Epithelial cell of esophagus (primary cell): ENCODE data around the gene STK24.

Experiments
- DNase-seq: peaks from one replicate; pipeline ENCODE4 v3.0.0; 2010; ENCODE audit warnings: low read depth
- H3K4me3 ChIP-seq: 2 replicates; pipeline ENCODE4 v1.5.1; 2011; ENCODE audit warnings: mild to moderate bottlenecking, low read length, control low read depth
- CTCF ChIP-seq: IDR thresholded peaks from 2 replicates; pipeline ENCODE4 v1.5.1; 2011; ENCODE audit warnings: low read depth, mild to moderate bottlenecking, low read length, control low read depth, inconsistent platforms; ENCODE audit not compliant: insufficient read depth; ENCODE audit errors: missing control alignments

Gene STK24

DNA sequence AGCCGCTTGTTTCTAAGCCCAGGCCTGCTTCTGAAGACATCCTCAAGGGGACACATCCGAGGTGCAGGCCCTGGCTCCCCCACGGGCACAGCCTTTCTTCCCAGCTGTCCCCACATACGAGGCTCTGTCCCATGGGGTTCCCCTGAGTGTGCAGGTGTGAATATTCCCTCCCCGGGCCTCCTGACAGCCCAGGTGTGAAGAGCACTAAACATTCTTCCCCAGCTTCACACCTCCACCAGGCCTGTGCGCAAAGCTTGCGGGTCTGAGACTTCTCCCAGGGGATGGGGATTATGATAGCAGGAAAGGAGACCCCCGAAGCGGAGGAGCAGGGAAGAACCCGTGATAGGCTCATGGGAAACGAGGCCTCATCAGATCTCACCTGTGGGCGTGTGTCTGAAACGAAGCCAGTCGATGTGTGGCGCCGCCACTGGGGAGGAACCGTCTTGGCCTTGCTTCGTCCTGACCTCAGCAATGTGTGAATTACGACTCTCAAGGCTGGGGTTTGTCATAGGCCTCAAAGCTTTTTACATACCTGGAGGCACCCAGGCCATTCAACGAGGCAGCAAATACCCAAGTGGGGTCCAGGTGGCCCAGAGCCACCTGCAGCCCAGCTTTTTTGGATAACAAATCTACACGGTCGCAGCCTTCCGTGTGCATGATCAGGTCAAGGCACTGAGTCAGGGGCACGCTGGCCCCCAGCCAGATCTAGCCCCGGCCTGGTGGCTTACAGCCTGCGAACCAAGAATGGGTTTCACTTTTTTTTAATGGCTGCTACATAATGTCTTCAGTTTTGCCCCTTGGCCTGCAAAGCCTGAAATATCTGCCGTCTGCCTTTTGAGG, 134.3 kb downstream of the STK24 start:
- no peak for TF ChIP-seq CTCF
- DNase-seq = no peak

GRCh38 chr13:98441056-98441676, 135.7 kb downstream of the STK24 start:
- no peak overlapping the region for H3K4me3 ChIP-seq
- no peak for DNase-seq
- TF ChIP-seq CTCF = no peak

More for the DNA sequence above, 134.3 kb downstream of the STK24 start:
- no peak overlapping the region for H3K4me3 ChIP-seq

- no peak for TF ChIP-seq CTCF
- H3K4me3 ChIP-seq = no peak overlapping the region
- DNase-seq = no peak
Measured at GRCh38 chr13:98440390-98441055, 136.4 kb downstream of the STK24 start.

GRCh38 chr13:98439896-98440295, 137.0 kb downstream of the STK24 start:
- H3K4me3 ChIP-seq = no peak overlapping the region
- no peak for DNase-seq
- no peak for TF ChIP-seq CTCF

DNA sequence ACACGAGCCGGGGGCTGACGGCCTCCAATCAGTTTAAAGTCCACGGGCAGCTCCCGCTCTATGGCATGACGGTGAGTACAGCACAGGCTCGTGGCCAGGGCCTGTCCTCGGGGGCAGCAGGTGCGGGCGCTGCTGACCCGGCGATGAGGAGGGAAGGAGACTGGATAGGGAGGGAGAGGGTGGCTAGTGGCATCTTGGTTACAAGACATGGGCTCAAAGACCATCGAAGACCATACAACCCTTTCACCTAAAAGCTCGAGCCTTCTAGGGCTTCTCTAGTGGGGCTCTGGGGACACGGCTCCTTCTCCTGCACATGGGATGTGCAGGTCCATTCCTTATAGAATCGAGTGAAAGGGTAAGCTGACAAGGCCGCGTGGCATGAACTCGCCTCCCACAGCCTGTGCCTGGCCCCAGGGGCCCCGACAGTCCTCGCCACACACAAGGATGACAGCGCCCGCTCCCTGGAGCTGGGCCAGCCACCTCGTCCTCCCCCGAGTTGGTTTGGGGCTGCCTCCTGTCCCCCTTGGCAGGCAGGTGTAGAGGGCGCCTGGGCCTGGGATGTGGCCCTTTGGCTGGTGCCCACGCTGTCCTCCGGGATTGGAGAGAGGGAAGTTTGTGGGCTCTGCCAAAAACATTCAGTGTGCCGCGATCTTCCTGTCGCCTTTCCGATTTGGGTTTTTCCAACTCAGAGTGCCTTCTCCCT, 137.6 kb downstream of the STK24 start:
- no peak overlapping the region for H3K4me3 ChIP-seq
- TF ChIP-seq CTCF = no peak
- no peak for DNase-seq

DNA sequence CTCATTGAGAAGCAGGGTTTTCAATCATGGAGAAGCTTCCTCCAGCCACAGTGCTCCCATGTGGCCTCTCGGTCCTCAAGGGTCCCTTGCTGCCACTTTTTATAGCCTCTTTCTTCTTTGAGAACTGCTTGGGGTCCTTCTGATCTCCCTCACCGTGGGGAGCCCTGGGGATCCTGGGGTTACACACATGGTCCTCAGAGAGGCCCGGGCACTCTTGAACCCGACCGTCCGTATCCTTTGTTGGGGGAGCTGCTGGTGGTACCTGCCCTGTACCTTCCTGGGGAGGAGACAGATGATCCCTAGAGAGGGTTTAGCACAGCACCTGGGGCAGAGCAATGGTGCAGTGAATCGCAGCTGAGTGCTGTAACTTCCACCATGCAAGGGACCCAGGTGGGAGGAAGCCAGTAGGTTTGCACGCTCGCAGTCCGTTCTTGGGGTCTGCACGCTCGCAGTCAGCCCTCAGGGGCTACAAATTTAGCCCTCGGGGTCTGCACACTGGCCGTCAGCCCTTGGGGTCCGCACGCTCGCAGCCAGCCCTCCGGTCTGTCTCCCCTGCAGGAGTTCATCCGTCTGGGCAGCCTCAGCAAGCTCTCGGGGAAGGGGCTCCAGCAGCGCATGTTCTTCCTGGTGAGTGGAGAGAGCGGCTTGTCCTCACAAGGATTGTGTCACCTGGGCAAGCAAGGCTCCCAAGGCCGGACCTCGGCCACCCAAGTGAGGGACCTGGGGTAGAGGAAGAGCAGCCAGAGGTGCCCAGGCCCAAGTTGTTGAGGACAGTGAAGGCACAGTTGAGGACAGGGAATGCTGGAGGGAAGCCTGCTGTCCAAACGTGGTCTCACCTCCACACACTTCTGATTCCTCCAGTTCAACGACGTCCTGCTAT, 138.4 kb downstream of the STK24 start:
- no peak overlapping the region for H3K4me3 ChIP-seq
- no peak for DNase-seq
- TF ChIP-seq CTCF = no peak
